Tibial artery (tissue), 4 donors: ENCODE measurements around the gene PLA2G4A.

ENCODE experiments used
- DNase-seq, 2 donors: peaks; one replicate each; pipeline ENCODE4 v3.0.0-alpha.2; 2019
- H3K27ac ChIP-seq, 2 donors: fragments of 200-600 bp; sonication (generic) in 1 of 2; 1 replicate in 1 of 2; 2 replicates in 1 of 2; pipeline ENCODE4 v1.5.1; 2018 to 2019; ENCODE audit warnings: mild to moderate bottlenecking in 1 of 2
- H3K27me3 ChIP-seq, 2 donors: fragments of 200-600 bp; sonication (generic) in 1 of 2; one replicate each; pipeline versions ENCODE4 v1.5.1 to v1.6.0; 2016 to 2019
- H3K36me3 ChIP-seq, 3 donors: fragments of 200-600 bp; sonication (generic) in 2 of 3; one replicate each; pipeline ENCODE4 v1.5.1; 2016 to 2019; ENCODE audit warnings: mild to moderate bottlenecking in 2 of 3
- H3K4me1 ChIP-seq, 4 donors: fragments of 200-600 bp; sonication (generic) in 2 of 4; 1 replicate in 3 of 4; 2 replicates in 1 of 4; pipeline ENCODE4 v1.5.1; 2016 to 2019
- H3K4me3 ChIP-seq, 2 donors: fragments of 200-600 bp; sonication (generic) in 1 of 2; 1 replicate in 1 of 2; 2 replicates in 1 of 2; pipeline ENCODE4 v1.5.1; 2018 to 2019; ENCODE audit warnings: mild to moderate bottlenecking in 2 of 2
- H3K9me3 ChIP-seq, 3 donors: fragments of 200-600 bp; sonication (generic) in 1 of 3; one replicate each; pipeline ENCODE4 v1.5.1; 2016 to 2019
- CTCF ChIP-seq, 2 experiments: fragments of 200-600 bp in 1 of 2; fragments of 450-650 bp in 1 of 2; IDR thresholded peaks; one replicate each; pipeline ENCODE4 v1.5.1; 2017 to 2019; ENCODE audit warnings: antibody characterized with exemption in 2 of 2, mild to moderate bottlenecking in 1 of 2, moderate library complexity in 1 of 2
- intact Hi-C: fragments of 100-400 bp; cut with DNase I; formaldehyde crosslinking; loops from one replicate; pipeline ENCODE4 v1.15.0; 2023; ENCODE audit warnings: low total_unique reads

Gene PLA2G4A

GRCh38 chr1:186943891-186944686 is 115.3 kb downstream of the PLA2G4A start:
- no peaks in the 10 kb centered on the region for H3K9me3 ChIP-seq

GRCh38 chr1:186945146-186945545 is 116.4 kb downstream of the PLA2G4A start:
- Histone ChIP-seq H3K27ac (no peak overlapping the region), H3K36me3 (no peaks in the 10 kb centered on the region), H3K4me1 (no peaks in the 10 kb centered on the region), H3K4me3 (no peak overlapping the region), H3K27me3 (no peaks in the 10 kb centered on the region), H3K9me3 (no peaks in the 10 kb centered on the region)
- no peak for DNase-seq
- intact Hi-C loops = no loop called here
- TF ChIP-seq CTCF (IDR thresholded peaks at IDR 0.05) = no peak

More at GRCh38 chr1:186943891-186944686, 115.3 kb downstream of the PLA2G4A start:
- Histone ChIP-seq H3K27ac (no peak overlapping the region), H3K36me3 (no peaks in the 10 kb centered on the region), H3K4me1 (no peaks in the 10 kb centered on the region), H3K27me3 (no peaks in the 10 kb centered on the region), H3K4me3 (no peak overlapping the region)
- DNase-seq = no peak
- intact Hi-C loops = no loop called here
- TF ChIP-seq CTCF (IDR thresholded peaks at IDR 0.05) = no peak

- H3K27ac ChIP-seq = no peak overlapping the region
- no peak for TF ChIP-seq CTCF (IDR thresholded peaks at IDR 0.05)
- intact Hi-C loops = no loop called here
- H3K4me3 ChIP-seq = no peak overlapping the region
- H3K4me1 ChIP-seq = no peaks in the 10 kb centered on the region
- H3K27me3 ChIP-seq = no peaks in the 10 kb centered on the region
- no peaks in the 10 kb centered on the region for H3K9me3 ChIP-seq
- peaks cover 0 to 6% (median 0%) of the 10 kb centered on the region in 3 donors for H3K36me3 ChIP-seq
- peak in 1 of 2 donors; percentile 22 for DNase-seq
These were observed 119.8 kb downstream of the PLA2G4A start for GRCh38 chr1:186948535-186948934.

GRCh38 chr1:186949173-186949572 is 120.4 kb downstream of the PLA2G4A start:
- intact Hi-C loops = no loop called here

GRCh38 chr1:186950547-186950946 is 121.8 kb downstream of the PLA2G4A start:
- Histone ChIP-seq H3K4me1 (no peaks in the 10 kb centered on the region), H3K27ac (no peak overlapping the region), H3K36me3 (peaks cover 0 to 6% (median 0%) of the 10 kb centered on the region in 3 donors), H3K4me3 (no peak overlapping the region), H3K9me3 (no peaks in the 10 kb centered on the region), H3K27me3 (no peaks in the 10 kb centered on the region)
- no peak for DNase-seq
- intact Hi-C loops = no loop called here
- TF ChIP-seq CTCF (IDR thresholded peaks at IDR 0.05) = no peak

More at GRCh38 chr1:186949173-186949572, 120.4 kb downstream of the PLA2G4A start:
- Histone ChIP-seq H3K27ac (no peak overlapping the region), H3K36me3 (peaks cover 0 to 6% (median 0%) of the 10 kb centered on the region in 3 donors), H3K4me3 (no peak overlapping the region), H3K9me3 (no peaks in the 10 kb centered on the region), H3K4me1 (no peaks in the 10 kb centered on the region), H3K27me3 (no peaks in the 10 kb centered on the region)
- no peak for DNase-seq
- TF ChIP-seq CTCF (IDR thresholded peaks at IDR 0.05) = no peak
